ENCODE data around the gene RBM42. TPM values are rescaled to one million over a fixed set of nuclear protein-coding genes. Genes with fewer than 3 reads are reported as not detected.
A peak's percentile ranks its signal among the peaks of the same experiment; 100 is the strongest.

The RBM42 gene
- total and polyA plus RNA-seq, 2 of the 13 experiments (the other 11 are each of a cell fraction or from before 2014, with no cell fraction given): 27.2 to 55.3 TPM

- peak; percentile 75; the same call in 1 of the 2 replicates for TF ChIP-seq ZNF335 (CRISPR knock-in tag; IDR thresholded peaks at IDR 0.05)
- TF ChIP-seq ZNF7 (CRISPR knock-in tag; IDR thresholded peaks at IDR 0.05): no peak
- no peak; the same call in 1 of the 2 replicates for TF ChIP-seq GPN1 (CRISPR knock-in tag; IDR thresholded peaks at IDR 0.05; ENCODE audit: borderline replicate concordance)
- TF ChIP-seq MED8 (CRISPR knock-in tag; IDR thresholded peaks at IDR 0.05; ENCODE audit: insufficient replicate concordance): no peak
- TF ChIP-seq HNRNPK (IDR thresholded peaks at IDR 0.05; ENCODE audit: low read depth, low read length, poor library complexity, severe bottlenecking): no peak
- TF ChIP-seq NKX3-1 (CRISPR knock-in tag; IDR thresholded peaks at IDR 0.05): 0 out of 2 replicates have a peak, but pooled peaks have one; percentile 66
- TF ChIP-seq GPBP1L1 (CRISPR knock-in tag; IDR thresholded peaks at IDR 0.05): no peak
- TF ChIP-seq HDAC1 (CRISPR knock-in tag; IDR thresholded peaks at IDR 0.05): peak; percentile 99
- no peak for TF ChIP-seq ZNF737 (CRISPR knock-in tag; IDR thresholded peaks at IDR 0.05; ENCODE audit: borderline replicate concordance)
- peak; percentile 64; the same call in 1 of the 2 replicates for TF ChIP-seq IKZF5 (CRISPR knock-in tag; IDR thresholded peaks at IDR 0.05)
- TF ChIP-seq CSRNP1 (CRISPR knock-in tag; IDR thresholded peaks at IDR 0.05): no peak
- TF ChIP-seq ZNF710 (CRISPR knock-in tag; IDR thresholded peaks at IDR 0.05; ENCODE audit: borderline replicate concordance): peak; percentile 57; the same call in 1 of the 2 replicates
- TF ChIP-seq SP140L (CRISPR knock-in tag; IDR thresholded peaks at IDR 0.05; ENCODE audit: borderline replicate concordance): no peak
- no peak for TF ChIP-seq ZNF10 (CRISPR knock-in tag; IDR thresholded peaks at IDR 0.05; ENCODE audit: borderline replicate concordance, low read depth)
- TF ChIP-seq, protein P1, sequence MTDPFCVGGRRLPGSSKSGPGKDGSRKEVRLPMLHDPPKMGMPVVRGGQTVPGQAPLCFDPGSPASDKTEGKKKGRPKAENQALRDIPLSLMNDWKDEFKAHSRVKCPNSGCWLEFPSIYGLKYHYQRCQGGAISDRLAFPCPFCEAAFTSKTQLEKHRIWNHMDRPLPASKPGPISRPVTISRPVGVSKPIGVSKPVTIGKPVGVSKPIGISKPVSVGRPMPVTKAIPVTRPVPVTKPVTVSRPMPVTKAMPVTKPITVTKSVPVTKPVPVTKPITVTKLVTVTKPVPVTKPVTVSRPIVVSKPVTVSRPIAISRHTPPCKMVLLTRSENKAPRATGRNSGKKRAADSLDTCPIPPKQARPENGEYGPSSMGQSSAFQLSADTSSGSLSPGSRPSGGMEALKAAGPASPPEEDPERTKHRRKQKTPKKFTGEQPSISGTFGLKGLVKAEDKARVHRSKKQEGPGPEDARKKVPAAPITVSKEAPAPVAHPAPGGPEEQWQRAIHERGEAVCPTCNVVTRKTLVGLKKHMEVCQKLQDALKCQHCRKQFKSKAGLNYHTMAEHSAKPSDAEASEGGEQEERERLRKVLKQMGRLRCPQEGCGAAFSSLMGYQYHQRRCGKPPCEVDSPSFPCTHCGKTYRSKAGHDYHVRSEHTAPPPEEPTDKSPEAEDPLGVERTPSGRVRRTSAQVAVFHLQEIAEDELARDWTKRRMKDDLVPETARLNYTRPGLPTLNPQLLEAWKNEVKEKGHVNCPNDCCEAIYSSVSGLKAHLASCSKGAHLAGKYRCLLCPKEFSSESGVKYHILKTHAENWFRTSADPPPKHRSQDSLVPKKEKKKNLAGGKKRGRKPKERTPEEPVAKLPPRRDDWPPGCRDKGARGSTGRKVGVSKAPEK (CRISPR knock-in tag; IDR thresholded peaks at IDR 0.05; ENCODE audit: borderline replicate concordance): no peak
- peak; percentile 97 for TF ChIP-seq ZBTB7B (CRISPR knock-in tag; IDR thresholded peaks at IDR 0.05)
- TF ChIP-seq ZNF598 (CRISPR knock-in tag; IDR thresholded peaks at IDR 0.05; ENCODE audit: borderline replicate concordance): no peak
- TF ChIP-seq ZNF138 (CRISPR knock-in tag; IDR thresholded peaks at IDR 0.05; ENCODE audit: low read depth): no peak
- no peak for TF ChIP-seq MTA3 (CRISPR knock-in tag; IDR thresholded peaks at IDR 0.05)
- TF ChIP-seq SRSF1 (optimal IDR thresholded peaks at IDR 0.05; ENCODE audit: low read depth, low read length): no peak
Measured at GRCh38 chr19:35628565-35629331, at the start of gene RBM42 (continued).
